Measurements from ENCODE around the gene FAM110A.
"Not testable (repeated sequence)": the region's sequence is repeated elsewhere in the genome, so short reads cannot be mapped to it uniquely, and the experiment has no call there.

The FAM110A gene

DNA sequence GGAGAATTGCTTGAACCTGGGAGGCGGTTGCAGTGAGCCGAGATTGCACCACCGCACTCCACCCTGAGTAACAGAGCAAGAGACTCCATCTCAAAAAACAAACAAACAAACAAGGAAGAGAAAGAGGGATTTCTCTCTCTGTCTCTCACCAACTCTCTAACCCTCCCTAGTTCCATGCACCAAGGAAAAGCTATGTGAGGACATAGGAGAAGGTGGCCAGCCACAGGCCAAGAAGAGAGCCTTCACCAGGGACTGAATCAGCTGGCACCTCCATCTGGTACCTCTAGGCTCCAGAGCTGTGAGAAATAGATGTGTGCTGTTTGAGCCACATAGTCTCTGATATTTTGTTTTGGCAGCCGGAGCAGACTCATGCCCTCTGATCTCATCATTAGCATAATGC, 9.0 kb upstream of the FAM110A start:
- no peak for DNase-seq

GRCh38 chr20:824916-825315, 8.6 kb upstream of the FAM110A start:
- DNase-seq, result no peak

DNA sequence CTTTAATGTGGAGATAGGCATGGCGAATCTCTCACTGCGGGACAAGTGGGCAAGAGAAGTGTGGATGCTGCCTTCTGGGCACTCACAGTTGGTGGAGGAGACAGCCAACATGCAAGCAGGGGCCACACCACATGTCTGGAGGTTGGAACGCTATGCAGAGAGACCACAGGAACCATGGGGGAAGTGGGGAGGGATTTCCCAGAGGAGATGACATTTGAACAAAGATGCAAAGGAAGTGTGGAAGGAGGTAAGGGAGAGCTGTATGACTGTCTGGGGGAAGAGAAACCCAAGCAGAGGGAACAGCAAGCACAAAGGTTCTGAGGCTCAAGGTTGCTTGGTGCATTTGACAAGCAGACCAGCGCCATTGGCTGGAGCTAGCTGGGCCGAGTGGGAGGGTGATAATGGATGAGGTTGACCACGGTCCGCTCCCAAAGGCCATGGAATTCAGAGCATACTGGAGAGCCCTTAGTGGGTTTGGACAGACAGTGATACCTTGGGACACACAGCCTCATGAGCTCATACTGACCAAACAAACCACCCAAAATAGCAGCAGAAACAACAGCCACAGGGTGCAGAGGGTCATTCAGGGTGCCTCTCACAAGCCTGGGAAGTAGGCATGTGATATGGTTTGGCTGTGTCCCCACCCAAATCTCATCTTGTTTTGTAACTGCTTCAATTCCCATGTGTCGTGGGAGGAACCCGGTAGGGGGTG, 7.6 kb upstream of the FAM110A start:
- DNase-seq, result no peak

- no peak for DNase-seq
Measured at GRCh38 chr20:826695-827323, 6.7 kb upstream of the FAM110A start.

DNA sequence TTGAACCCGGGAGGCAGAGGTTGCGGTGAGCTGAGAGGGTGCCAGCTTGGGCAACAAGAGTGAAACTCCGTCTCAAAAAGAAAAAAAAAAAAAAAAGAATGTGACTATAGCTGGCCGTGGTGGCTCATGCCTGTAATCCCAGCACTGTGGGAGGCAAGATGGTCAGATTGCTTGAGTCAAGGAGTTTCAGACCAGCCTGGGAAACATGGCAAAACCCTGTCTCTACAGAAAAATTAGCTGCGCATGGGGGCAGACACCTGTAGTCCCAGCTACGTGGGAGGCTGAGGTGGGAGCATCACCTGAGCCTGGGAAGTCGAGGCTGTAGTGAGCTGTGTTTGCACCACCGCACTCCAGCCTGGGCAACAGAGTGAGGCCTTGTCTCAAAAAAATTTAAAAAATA, 5.5 kb upstream of the FAM110A start:
- not testable (repeated sequence) for DNase-seq

GRCh38 chr20:828987-829386, 4.5 kb upstream of the FAM110A start:
- no peak for DNase-seq

DNA sequence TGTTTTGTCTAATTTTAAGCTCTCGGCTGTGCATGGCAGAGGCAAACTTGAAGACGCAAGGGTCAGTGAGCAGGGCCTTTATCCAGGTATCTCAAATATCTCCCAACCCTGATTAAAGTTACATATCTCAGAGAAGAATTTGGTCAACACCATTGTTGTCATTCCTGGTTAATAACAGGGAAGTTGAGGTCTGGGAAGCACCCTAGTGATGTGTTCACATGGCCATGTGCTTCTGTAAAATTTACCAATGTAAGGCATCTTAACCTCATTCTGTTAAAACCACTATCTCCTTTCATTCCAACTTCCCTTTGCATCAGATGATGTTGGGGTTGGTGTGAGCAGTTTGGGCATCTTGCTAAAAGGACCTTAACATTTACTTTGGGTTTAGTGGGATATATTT, 4.0 kb upstream of the FAM110A start:
- DNase-seq, result no peak

DNA sequence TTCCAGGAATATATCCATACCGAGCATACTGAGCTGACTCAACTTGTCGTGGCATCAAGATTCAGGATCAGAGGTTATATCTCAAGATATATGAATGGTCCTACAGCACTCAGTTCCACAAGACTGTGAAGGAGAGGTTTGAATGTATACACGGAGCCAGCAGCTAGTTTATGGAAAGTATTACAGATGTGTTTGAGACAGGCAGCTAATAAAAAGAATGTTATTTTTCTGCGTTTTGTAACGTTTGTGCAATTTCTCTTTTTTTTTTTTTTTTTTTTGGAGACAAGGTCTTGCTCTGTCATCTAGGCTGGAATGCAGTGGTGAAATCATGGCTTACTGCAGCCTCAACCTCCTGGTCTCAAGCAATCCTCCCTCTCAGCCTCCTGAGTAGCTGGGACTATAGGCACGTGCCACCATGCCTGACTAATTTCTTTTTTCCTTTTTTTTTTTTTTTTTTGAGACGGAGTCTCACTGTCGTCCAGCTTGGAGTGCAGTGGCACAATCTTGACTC, 3.4 kb upstream of the FAM110A start:
- DNase-seq, result no peak

DNA sequence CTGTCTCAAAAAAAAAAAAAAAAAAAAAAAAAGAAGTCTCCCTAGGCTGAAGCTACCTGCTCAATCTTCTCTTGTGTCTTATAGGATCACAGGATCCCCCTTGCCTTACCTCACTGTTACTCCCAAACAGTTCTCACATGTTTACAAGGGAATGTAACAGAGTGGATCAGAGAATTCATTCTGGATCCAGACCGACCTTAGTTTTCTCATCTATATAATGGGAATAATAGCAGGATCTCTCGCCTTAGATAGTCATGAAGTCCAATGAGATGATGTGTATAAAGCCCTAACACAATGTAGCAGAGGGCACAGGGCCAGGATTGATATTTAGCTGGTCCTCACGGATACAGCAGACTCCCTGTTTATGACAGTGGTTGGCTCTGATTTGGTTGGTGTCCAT, 2.3 kb upstream of the FAM110A start:
- no peak for DNase-seq

DNA sequence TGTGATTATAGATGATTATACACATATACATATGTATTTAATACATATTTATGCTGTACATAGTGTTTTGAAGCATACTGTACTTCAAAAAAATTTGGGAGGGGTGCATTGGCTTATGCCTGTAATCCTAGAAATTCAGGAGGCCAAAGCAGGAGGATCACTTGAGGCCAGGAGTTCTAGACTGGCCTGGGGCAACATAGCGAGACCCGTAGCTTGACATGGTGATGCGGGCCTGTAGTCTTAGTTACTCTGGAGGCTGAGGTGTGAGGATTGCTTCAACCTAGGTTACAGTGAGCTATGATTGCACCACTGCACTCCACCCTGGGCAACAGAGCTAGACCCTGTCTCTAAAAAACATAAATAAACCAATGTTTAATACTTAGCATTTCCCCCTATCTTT, 1.6 kb upstream of the FAM110A start:
- no peak for DNase-seq

DNA sequence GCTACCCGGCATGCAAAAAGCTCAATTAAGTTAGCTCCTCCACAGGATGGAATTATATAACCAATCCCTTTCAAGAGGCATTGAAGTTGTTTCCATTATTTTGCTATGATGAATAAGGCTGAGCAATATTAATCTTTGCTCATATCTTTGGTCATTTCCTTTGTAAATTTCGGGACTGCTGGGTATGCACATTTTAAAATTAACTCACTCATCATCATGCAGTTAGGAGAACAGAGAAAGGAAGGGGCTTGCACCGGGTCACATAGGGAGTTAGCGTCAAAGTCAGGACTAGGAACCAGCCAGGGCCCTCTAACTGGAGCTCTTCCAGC, 430 bp upstream of the FAM110A start:
- DNase-seq, result no peak

DNA sequence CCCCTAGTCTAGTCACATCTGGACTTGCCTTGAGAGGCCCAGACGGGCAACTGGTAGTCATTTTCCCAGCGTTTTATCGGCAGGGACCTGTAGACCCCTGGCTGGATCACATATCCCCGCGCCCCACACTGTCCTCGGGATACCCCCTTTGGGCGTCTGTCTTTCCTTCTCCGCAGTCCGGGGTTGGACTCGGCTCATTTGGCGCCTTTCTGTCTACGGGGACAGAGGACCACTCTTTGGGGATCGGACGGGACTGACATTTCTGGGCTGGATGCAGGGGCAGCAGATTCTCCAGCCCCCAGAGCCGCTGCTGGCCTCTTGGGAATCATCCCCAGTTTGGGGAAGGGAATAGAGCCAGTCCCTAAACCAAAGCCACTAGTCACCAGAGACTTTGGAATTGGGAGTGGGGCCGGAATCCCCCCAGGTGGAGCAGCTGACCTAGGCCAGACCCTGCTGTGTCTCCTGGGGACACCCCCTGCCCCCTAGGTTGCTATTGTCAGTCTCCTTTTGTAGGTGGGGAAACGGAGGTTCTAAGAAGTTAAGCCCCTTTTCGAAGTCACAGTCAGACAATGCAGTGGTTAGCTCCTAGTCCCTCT, 734 bp downstream of the FAM110A start:
- DNase-seq, result no peak

DNA sequence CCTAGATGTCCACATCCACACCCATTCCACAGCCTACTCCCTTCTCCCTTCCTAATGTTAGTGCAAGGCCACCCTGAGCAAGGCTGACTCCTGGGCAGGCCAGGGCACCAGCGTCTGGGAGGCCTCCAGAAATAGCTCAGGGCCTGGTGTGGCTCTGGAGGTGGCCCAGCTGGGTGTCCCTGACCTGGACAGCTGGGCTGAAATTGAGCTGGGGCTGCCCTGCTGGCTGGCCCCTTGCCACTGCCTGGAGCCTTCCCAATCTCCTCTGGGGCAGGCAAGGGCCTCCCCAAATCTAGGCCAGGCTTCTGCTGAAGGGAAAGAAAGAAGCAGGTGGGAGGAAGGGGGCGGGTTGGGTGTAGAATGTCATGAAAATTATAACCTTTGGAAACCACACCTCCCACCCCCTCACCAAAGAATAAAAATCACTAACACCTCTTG, 2.1 kb downstream of the FAM110A start:
- DNase-seq, result no peak

GRCh38 chr20:836190-836589, 2.7 kb downstream of the FAM110A start:
- no peak for DNase-seq

DNA sequence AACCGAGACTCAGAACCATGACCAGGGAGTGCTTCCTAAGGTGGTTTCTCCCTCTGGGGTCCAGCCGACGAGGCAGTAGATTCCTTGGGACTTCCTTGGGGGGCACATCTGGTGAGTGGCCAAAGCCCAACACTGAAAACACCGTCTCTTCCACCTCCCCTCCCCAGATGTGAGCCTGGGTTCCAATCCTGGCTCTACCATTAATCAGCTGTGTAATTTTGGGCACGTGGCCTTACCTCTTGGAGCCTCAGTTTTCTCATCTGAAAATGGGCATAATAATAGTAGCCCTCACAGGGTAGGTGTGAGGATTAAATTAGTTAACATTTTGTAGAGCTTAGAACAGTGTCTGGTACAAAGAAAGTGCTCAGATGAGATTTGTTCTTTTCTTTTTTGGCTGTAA, 5.5 kb downstream of the FAM110A start:
- no peak for DNase-seq

- no peak for DNase-seq
Measured at GRCh38 chr20:839626-840025, 6.1 kb downstream of the FAM110A start.

GRCh38 chr20:840503-840857, 7.0 kb downstream of the FAM110A start:
- DNase-seq, result no peak

DNA sequence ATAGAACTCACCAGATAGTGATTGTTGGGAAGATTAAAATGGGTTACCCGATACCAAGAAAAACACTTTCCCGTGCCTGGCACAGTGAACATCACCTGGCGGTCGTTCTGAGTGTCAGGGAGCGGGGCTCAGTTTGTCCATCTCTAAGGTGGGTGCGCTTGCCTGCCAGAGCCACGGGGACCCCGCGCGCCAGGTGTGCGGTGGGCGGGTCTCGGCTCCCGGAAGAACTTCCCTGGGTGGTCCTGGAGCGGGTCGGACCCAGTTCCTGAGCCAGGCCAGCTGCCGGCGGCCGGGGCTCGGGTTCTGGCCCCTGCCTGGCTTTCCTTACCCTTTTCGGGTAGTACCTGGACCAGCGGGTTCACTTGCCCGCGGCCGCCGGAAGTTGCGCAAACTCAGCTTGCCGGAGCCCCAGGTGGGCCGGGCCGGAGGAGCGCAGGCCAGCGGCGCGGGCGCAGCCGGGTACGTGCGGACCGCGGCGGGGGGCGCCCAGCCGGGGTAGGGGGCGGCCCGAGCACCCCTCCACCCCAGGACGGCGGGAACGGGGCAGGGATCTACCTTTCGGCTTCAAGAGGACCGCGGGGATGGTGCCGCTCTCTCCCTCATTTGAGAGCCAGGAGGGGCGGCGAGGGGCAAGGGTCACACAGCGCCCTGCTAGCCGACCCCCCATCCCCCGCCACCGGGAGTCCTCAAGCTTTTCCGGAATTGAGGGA, 7.5 kb downstream of the FAM110A start:
- peak; percentile 12 for DNase-seq

DNA sequence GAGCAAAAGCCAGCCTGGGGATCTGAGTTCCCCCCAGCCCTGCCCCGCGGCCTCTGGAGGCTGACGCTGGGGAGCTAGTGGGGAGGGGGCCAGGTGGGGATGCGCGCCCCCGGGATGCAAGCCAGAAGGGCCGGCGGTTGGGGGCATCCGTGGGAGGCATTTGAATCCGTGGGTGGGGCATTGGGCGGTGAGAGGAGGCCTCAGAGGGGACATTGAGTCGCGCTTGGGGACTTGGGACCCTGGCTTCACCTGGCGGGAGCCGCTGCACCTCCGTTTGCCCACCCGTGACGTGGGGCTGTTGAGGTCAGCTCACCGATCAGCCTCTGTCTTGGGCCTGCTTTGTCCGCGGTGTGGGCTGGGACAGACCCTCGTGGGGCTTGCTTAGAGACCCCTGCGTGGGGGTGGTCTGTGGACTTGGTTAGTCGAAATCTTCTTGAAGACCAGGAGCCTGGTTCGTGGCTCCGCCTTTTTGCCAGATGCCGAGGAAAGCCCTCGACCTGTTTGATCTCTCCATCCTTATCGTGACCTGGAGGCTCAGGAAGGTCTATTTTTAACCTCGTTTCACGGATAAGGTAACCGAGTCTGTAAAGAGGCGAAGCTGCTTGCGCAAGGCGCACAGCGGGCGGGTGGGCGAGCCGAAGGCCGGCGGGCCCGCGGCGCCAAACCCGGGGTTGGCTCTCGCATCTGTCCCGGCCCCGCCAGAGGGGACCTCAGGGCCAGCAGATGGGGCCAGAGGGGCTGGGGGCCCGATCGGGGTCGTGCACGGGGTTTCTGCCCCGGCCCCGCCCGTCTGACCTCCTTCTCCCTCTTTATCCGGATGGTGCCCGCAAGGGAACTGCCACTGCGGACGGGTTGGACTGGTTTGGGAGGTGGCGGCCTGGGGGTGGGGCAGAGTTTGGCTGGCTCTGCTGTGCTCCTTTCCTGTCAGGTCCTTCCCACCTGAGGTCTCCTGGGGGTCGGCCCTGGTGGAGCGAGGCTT, 8.3 kb downstream of the FAM110A start:
- peak; percentile 29 for DNase-seq

DNA sequence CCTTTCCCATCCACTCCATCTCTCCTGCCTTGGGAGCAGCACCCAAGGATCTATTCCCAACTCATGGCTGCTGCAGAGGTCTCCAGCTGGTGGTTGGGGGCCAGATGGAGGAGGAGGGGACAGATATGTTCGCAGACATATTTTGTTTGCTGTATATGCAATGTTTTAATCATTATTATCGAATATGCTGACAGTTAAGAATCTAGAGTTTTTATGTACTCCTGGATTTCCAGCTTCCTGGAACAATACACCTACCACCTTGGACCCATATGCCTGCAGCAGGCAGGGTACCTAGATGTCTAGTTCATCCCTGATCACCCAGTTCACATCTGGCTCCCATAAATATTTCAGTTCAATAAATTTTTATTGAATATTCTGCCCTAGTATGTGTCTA, 9.0 kb downstream of the FAM110A start:
- DNase-seq, result no peak

- DNase-seq, result no peak
Measured at GRCh38 chr20:843912-844311, 10.4 kb downstream of the FAM110A start.

GRCh38 chr20:844473-845225, 11.1 kb downstream of the FAM110A start:
- peak; percentile 95 for DNase-seq
